ENCODE measurements around the gene NAV2.

DNA sequence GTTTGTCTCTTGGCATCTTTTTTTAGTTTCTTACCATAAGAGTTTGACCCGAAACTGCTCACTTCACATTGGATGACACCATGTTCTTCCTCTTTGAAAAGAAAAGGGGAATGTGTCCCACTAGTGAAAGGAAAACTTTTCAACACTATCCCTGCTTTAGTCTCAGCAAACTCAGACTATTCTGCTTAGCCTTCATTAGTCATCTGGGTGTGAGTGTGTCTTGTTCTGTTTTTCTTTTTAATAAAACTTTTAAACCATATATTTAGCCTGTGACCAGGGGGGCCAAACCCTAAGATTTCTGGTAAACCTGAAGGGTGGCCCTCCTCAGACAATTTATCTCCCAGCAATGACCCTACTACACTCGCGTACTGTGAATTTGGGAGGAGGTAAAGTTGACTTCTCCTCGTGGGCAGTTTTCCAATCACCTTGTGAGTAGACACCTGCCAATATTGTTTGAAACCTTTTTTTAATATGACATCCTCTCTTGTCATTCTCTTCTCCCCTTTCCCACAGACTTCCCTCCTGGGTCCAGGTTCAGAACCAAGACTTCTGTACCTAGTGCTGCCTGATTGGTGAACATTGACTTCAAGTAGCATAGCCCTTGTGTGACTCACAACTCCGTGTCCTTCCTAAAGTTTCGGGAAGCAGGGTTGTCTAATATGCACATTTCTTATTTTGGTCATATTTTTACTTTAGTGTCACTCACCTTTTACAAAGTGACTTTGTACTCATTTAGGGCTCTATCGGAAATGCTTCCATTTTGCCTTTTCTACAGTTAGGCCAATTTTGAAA lies 407.7 kb downstream of the NAV2 start:
- TF ChIP-seq, protein P1, sequence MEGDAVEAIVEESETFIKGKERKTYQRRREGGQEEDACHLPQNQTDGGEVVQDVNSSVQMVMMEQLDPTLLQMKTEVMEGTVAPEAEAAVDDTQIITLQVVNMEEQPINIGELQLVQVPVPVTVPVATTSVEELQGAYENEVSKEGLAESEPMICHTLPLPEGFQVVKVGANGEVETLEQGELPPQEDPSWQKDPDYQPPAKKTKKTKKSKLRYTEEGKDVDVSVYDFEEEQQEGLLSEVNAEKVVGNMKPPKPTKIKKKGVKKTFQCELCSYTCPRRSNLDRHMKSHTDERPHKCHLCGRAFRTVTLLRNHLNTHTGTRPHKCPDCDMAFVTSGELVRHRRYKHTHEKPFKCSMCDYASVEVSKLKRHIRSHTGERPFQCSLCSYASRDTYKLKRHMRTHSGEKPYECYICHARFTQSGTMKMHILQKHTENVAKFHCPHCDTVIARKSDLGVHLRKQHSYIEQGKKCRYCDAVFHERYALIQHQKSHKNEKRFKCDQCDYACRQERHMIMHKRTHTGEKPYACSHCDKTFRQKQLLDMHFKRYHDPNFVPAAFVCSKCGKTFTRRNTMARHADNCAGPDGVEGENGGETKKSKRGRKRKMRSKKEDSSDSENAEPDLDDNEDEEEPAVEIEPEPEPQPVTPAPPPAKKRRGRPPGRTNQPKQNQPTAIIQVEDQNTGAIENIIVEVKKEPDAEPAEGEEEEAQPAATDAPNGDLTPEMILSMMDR (conservative IDR thresholded peaks at IDR 0.05 in 1 of 2, IDR thresholded peaks at IDR 0.05 in 1 of 2; ENCODE audit: low read depth in 1 of 2, low read length in 2 of 2), result no peak
- no peak for TF ChIP-seq EZH2 (IDR thresholded peaks at IDR 0.05; ENCODE audit: low read length, missing control alignments)
